Activated naive CD4-positive, alpha-beta T cell treated with anti-CD3 and anti-CD28 coated beads for 36 hours (primary cell): ENCODE results near the gene TAS2R9. TPM values are rescaled to one million over a fixed set of nuclear protein-coding genes. Genes with fewer than 3 reads are reported as not detected.

Source experiments
- CTCF ChIA-PET: fragments of 350-600 bp; sonication (Branson Sonifier 250); formaldehyde crosslinking; loops from one replicate; lab custom pipeline; 2021; ENCODE audit warnings: antibody characterized with exemption; lab: Charles Lee
- DNase-seq: peaks from one replicate; pipeline ENCODE4 v3.0.0-alpha.2; 2020
- H3K27ac Mint-ChIP-seq: one replicate; pipeline ENCODE4 v1.8.0; 2021; ENCODE audit warnings: mild to moderate bottlenecking, mixed read lengths
- H3K27me3 Mint-ChIP-seq: one replicate; pipeline ENCODE4 v1.8.0; 2021; ENCODE audit warnings: low read depth, mixed read lengths
- H3K36me3 Mint-ChIP-seq: one replicate; pipeline ENCODE4 v1.8.0; 2021; ENCODE audit warnings: low read depth, mixed read lengths
- H3K4me1 Mint-ChIP-seq: one replicate; pipeline ENCODE4 v1.8.0; 2021; ENCODE audit warnings: low read depth, mixed read lengths
- H3K4me3 Mint-ChIP-seq: one replicate; pipeline ENCODE4 v1.8.0; 2021; ENCODE audit warnings: mild to moderate bottlenecking, moderate library complexity, mixed read lengths
- H3K9me3 Mint-ChIP-seq: one replicate; pipeline ENCODE4 v1.8.0; 2021; ENCODE audit warnings: mixed read lengths
- intact Hi-C: fragments of 100-400 bp; cut with micrococcal nuclease; formaldehyde crosslinking; loops from one replicate; pipeline ENCODE4 v1.15.1; 2023
- total RNA-seq, 2 experiments: library from RNA; stranded (reverse); gene quantifications; one replicate each; pipeline ENCODE4 v1.2.3, GENCODE V29; 2021

TAS2R9 gene
- not detected for total RNA-seq

- no peak within 1 kb of the TSS for H3K27ac Mint-ChIP-seq
- no peak for DNase-seq
- CTCF ChIA-PET = interaction anchor here (0.6 kb wide), 1 partner anchor 55 kb away, joined by 3 read pairs; no protein-coding TSS in a partner anchor
- no peaks in the 10 kb centered on the region for H3K9me3 Mint-ChIP-seq
- H3K4me3 Mint-ChIP-seq = no peak within 1 kb of the TSS
- intact Hi-C loops = no loop called here
- peaks cover 16% of the 10 kb centered on the region for H3K27me3 Mint-ChIP-seq
- H3K4me1 Mint-ChIP-seq = no peaks in the 10 kb centered on the region
- H3K36me3 Mint-ChIP-seq = no peaks in the 10 kb centered on the region
Measured at GRCh38 chr12:10810068-10810467, at the start of gene TAS2R9. TAS2R9 (minus strand) TSS chr12:10810168; CDS start chr12:10810075, 93 bp downstream.

- H3K27ac Mint-ChIP-seq = no peak overlapping the region
- peaks cover 45% of the 10 kb centered on the region for H3K36me3 Mint-ChIP-seq
- H3K27me3 Mint-ChIP-seq = no peaks in the 10 kb centered on the region
- peaks cover 32% of the 10 kb centered on the region for H3K9me3 Mint-ChIP-seq
- no peak for DNase-seq
- no peak overlapping the region for H3K4me3 Mint-ChIP-seq
- CTCF ChIA-PET = interaction anchor here (1.0 kb wide), 1 partner anchor 632 kb away, joined by 3 read pairs; no protein-coding TSS in a partner anchor
- intact Hi-C loops = no loop called here
- H3K4me1 Mint-ChIP-seq = peaks cover 14% of the 10 kb centered on the region
Measured at GRCh38 chr12:10855807-10856206, 45.8 kb upstream of the TAS2R9 start.

- H3K27me3 Mint-ChIP-seq = no peaks in the 10 kb centered on the region
- peaks cover 24% of the 10 kb centered on the region for H3K4me1 Mint-ChIP-seq
- no peak overlapping the region for H3K27ac Mint-ChIP-seq
- DNase-seq = no peak
- peaks cover 30% of the 10 kb centered on the region for H3K36me3 Mint-ChIP-seq
- peaks cover 28% of the 10 kb centered on the region for H3K9me3 Mint-ChIP-seq
- no peak overlapping the region for H3K4me3 Mint-ChIP-seq
- CTCF ChIA-PET = no interaction called here
- intact Hi-C loops = no loop called here
Measured at GRCh38 chr12:10853776-10854175, 43.8 kb upstream of the TAS2R9 start.

- DNase-seq = no peak
- Mint-ChIP-seq H3K27me3 (no peaks in the 10 kb centered on the region), H3K4me3 (no peak overlapping the region), H3K36me3 (peaks cover 19% of the 10 kb centered on the region), H3K27ac (no peak overlapping the region), H3K9me3 (peaks cover 9% of the 10 kb centered on the region), H3K4me1 (peaks cover 24% of the 10 kb centered on the region)
- CTCF ChIA-PET = interaction anchor here (0.6 kb wide), 1 partner anchor 348 kb away, joined by 3 read pairs; no protein-coding TSS in a partner anchor
- intact Hi-C loops = no loop called here
Measured at GRCh38 chr12:10851243-10851858, 41.4 kb upstream of the TAS2R9 start.

- peak; percentile 26 for DNase-seq
- Mint-ChIP-seq H3K9me3 (no peaks in the 10 kb centered on the region), H3K36me3 (peaks cover 12% of the 10 kb centered on the region), H3K4me3 (no peak within 1 kb of the TSS), H3K4me1 (peaks cover 24% of the 10 kb centered on the region), H3K27me3 (no peaks in the 10 kb centered on the region), H3K27ac (no peak within 1 kb of the TSS)
- intact Hi-C loops = no loop called here
- CTCF ChIA-PET = no interaction called here
Measured at GRCh38 chr12:10849425-10849878, 39.5 kb upstream of the TAS2R9 start, which contains the start of gene PRR4. PRR4 (minus strand) TSS chr12:10849475; CDS start chr12:10849437, 38 bp downstream.

- Mint-ChIP-seq H3K4me3 (no peak overlapping the region), H3K27me3 (no peaks in the 10 kb centered on the region), H3K36me3 (peaks cover 12% of the 10 kb centered on the region), H3K4me1 (peaks cover 24% of the 10 kb centered on the region), H3K9me3 (no peaks in the 10 kb centered on the region), H3K27ac (no peak overlapping the region)
- DNase-seq = no peak
- intact Hi-C loops = no loop called here
- CTCF ChIA-PET = no interaction called here
Measured at GRCh38 chr12:10847744-10848143, 37.8 kb upstream of the TAS2R9 start.

- H3K36me3 Mint-ChIP-seq = peaks cover 15% of the 10 kb centered on the region
- CTCF ChIA-PET = no interaction called here
- no peak overlapping the region for H3K4me3 Mint-ChIP-seq
- no peak overlapping the region for H3K27ac Mint-ChIP-seq
- H3K9me3 Mint-ChIP-seq = peaks cover 2% of the 10 kb centered on the region
- no peaks in the 10 kb centered on the region for H3K4me1 Mint-ChIP-seq
- intact Hi-C loops = no loop called here
- no peak for DNase-seq
- no peaks in the 10 kb centered on the region for H3K27me3 Mint-ChIP-seq
Measured at GRCh38 chr12:10842862-10843261, 32.9 kb upstream of the TAS2R9 start.

GRCh38 chr12:10838461-10838860, 28.5 kb upstream of the TAS2R9 start:
- CTCF ChIA-PET = no interaction called here
- no peak overlapping the region for H3K4me3 Mint-ChIP-seq
- H3K9me3 Mint-ChIP-seq = peaks cover 7% of the 10 kb centered on the region
- H3K27ac Mint-ChIP-seq = no peak overlapping the region
- H3K36me3 Mint-ChIP-seq = peaks cover 7% of the 10 kb centered on the region
- intact Hi-C loops = no loop called here
- no peaks in the 10 kb centered on the region for H3K4me1 Mint-ChIP-seq
- DNase-seq = no peak
- no peaks in the 10 kb centered on the region for H3K27me3 Mint-ChIP-seq

- no peak overlapping the region for H3K27ac Mint-ChIP-seq
- H3K4me1 Mint-ChIP-seq = no peaks in the 10 kb centered on the region
- H3K27me3 Mint-ChIP-seq = no peaks in the 10 kb centered on the region
- no peaks in the 10 kb centered on the region for H3K9me3 Mint-ChIP-seq
- CTCF ChIA-PET = no interaction called here
- H3K36me3 Mint-ChIP-seq = no peaks in the 10 kb centered on the region
- no peak for DNase-seq
- no peak overlapping the region for H3K4me3 Mint-ChIP-seq
- intact Hi-C loops = no loop called here
Measured at GRCh38 chr12:10829994-10830393, 20.0 kb upstream of the TAS2R9 start.

- H3K27me3 Mint-ChIP-seq = no peaks in the 10 kb centered on the region
- CTCF ChIA-PET = interaction anchor here (0.6 kb wide), 1 partner anchor 30 kb away, joined by 3 read pairs; no protein-coding TSS in a partner anchor
- intact Hi-C loops = no loop called here
- DNase-seq = no peak
- no peak within 1 kb of the TSS for H3K27ac Mint-ChIP-seq
- H3K4me3 Mint-ChIP-seq = no peak within 1 kb of the TSS
- H3K4me1 Mint-ChIP-seq = no peaks in the 10 kb centered on the region
- no peaks in the 10 kb centered on the region for H3K36me3 Mint-ChIP-seq
- H3K9me3 Mint-ChIP-seq = no peaks in the 10 kb centered on the region
Measured at GRCh38 chr12:10826258-10826657, 16.3 kb upstream of the TAS2R9 start, which contains the start of gene TAS2R10. TAS2R10 (minus strand) TSS chr12:10826358; CDS start chr12:10826269, 89 bp downstream.

- no peaks in the 10 kb centered on the region for H3K27me3 Mint-ChIP-seq
- H3K36me3 Mint-ChIP-seq = no peaks in the 10 kb centered on the region
- no peaks in the 10 kb centered on the region for H3K4me1 Mint-ChIP-seq
- DNase-seq = no peak
- no peak overlapping the region for H3K4me3 Mint-ChIP-seq
- CTCF ChIA-PET = no interaction called here
- H3K9me3 Mint-ChIP-seq = no peaks in the 10 kb centered on the region
- intact Hi-C loops = no loop called here
- H3K27ac Mint-ChIP-seq = no peak overlapping the region
Measured at GRCh38 chr12:10824957-10825356, 15.0 kb upstream of the TAS2R9 start.

GRCh38 chr12:10811883-10812536, 2.0 kb upstream of the TAS2R9 start:
- Mint-ChIP-seq H3K9me3 (no peaks in the 10 kb centered on the region), H3K4me3 (no peak overlapping the region), H3K36me3 (no peaks in the 10 kb centered on the region), H3K4me1 (no peaks in the 10 kb centered on the region), H3K27me3 (peaks cover 14% of the 10 kb centered on the region), H3K27ac (no peak overlapping the region)
- no peak for DNase-seq
- intact Hi-C loops = no loop called here
- CTCF ChIA-PET = no interaction called here

GRCh38 chr12:10807186-10807585, 2.8 kb downstream of the TAS2R9 start, which contains the start of gene TAS2R8:
TAS2R8 (minus strand) TSS chr12:10807286; CDS start chr12:10806980, 306 bp downstream.
- intact Hi-C loops = no loop called here
- CTCF ChIA-PET = no interaction called here
- Mint-ChIP-seq H3K9me3 (no peaks in the 10 kb centered on the region), H3K27me3 (peaks cover 23% of the 10 kb centered on the region), H3K4me1 (no peaks in the 10 kb centered on the region), H3K27ac (no peak within 1 kb of the TSS), H3K36me3 (no peaks in the 10 kb centered on the region), H3K4me3 (no peak within 1 kb of the TSS)
- no peak for DNase-seq
